Measurements from ENCODE around the gene SPATA19.
"Not testable (repeated sequence)": the region's sequence is repeated elsewhere in the genome, so short reads cannot be mapped to it uniquely, and the experiment has no call there.

SPATA19 gene

GRCh38 chr11:133845413-133845812 lies at the start of gene SPATA19:
TSS of gene SPATA19 (minus strand) at chr11:133845513. CDS start at chr11:133845446, 67 bp downstream.
- DNase-seq, result no peak

GRCh38 chr11:133895061-133895479 lies 49.8 kb upstream of the SPATA19 start:
- DNase-seq, result peak; percentile 28

GRCh38 chr11:133893381-133893780 lies 48.1 kb upstream of the SPATA19 start:
- DNase-seq, result no peak

- DNase-seq, result no peak
Observed at GRCh38 chr11:133892584-133893380, 47.5 kb upstream of the SPATA19 start.

- DNase-seq, result no peak
Observed at GRCh38 chr11:133892126-133892525, 46.8 kb upstream of the SPATA19 start.

GRCh38 chr11:133889893-133890292 lies 44.6 kb upstream of the SPATA19 start:
- no peak for DNase-seq

- DNase-seq, result no peak
Observed at GRCh38 chr11:133889188-133889587, 43.9 kb upstream of the SPATA19 start.

- no peak for DNase-seq
Observed at GRCh38 chr11:133887692-133888332, 42.5 kb upstream of the SPATA19 start.

- no peak for DNase-seq
Observed at GRCh38 chr11:133886029-133886428, 40.7 kb upstream of the SPATA19 start.

- no peak for DNase-seq
Observed at GRCh38 chr11:133872160-133872559, 26.8 kb upstream of the SPATA19 start.

- DNase-seq, result no peak
Observed at GRCh38 chr11:133867456-133867855, 22.1 kb upstream of the SPATA19 start.

GRCh38 chr11:133865466-133865865 lies 20.2 kb upstream of the SPATA19 start:
- no peak for DNase-seq

GRCh38 chr11:133864756-133865155 lies 19.4 kb upstream of the SPATA19 start:
- DNase-seq, result no peak

- no peak for DNase-seq
Observed at GRCh38 chr11:133860151-133860550, 14.8 kb upstream of the SPATA19 start.

GRCh38 chr11:133854330-133854960 lies 9.1 kb upstream of the SPATA19 start:
- DNase-seq, result not testable (repeated sequence)

GRCh38 chr11:133844217-133844616 lies 1.1 kb downstream of the SPATA19 start:
- DNase-seq, result no peak

GRCh38 chr11:133843454-133843987 lies 1.8 kb downstream of the SPATA19 start:
- no peak for DNase-seq

GRCh38 chr11:133842730-133843129 lies 2.6 kb downstream of the SPATA19 start:
- no peak for DNase-seq

- no peak for DNase-seq
Observed at GRCh38 chr11:133842053-133842452, 3.3 kb downstream of the SPATA19 start.

- DNase-seq, result no peak
Observed at GRCh38 chr11:133841279-133842043, 3.9 kb downstream of the SPATA19 start.

- DNase-seq, result no peak
Observed at GRCh38 chr11:133840479-133840941, 4.8 kb downstream of the SPATA19 start.

All from NCI-H526 treated with DMSO at 0.1 percent for 48 hours (cell line).